Mucosa of rectum (tissue), 2 donors: ENCODE measurements around the gene LYPD5.

ENCODE experiments used
- H3K27ac ChIP-seq, 2 donors: one replicate each; pipeline ENCODE4 v1.7.0; 2013; ENCODE audit warnings: inconsistent platforms in 2 of 2, low read depth in 2 of 2, low read length in 2 of 2
- H3K27me3 ChIP-seq, 2 donors: one replicate each; pipeline ENCODE4 v1.7.0; 2013; ENCODE audit warnings: low read length in 2 of 2; ENCODE audit not compliant: control insufficient read depth in 2 of 2, insufficient read depth in 2 of 2
- H3K36me3 ChIP-seq, 2 donors: one replicate each; pipeline ENCODE4 v1.7.0; 2013; ENCODE audit warnings: low read length in 2 of 2; ENCODE audit not compliant: control insufficient read depth in 2 of 2, insufficient read depth in 2 of 2
- H3K4me1 ChIP-seq, 2 donors: one replicate each; pipeline ENCODE4 v1.7.0; 2013; ENCODE audit warnings: low read length in 2 of 2, mild to moderate bottlenecking in 1 of 2; ENCODE audit not compliant: control insufficient read depth in 2 of 2, insufficient read depth in 2 of 2
- H3K4me3 ChIP-seq, 2 donors: one replicate each; pipeline ENCODE4 v1.7.0; 2013; ENCODE audit warnings: low read length in 2 of 2
- H3K9ac ChIP-seq, 2 donors: one replicate each; pipeline ENCODE4 v1.7.0; 2013; ENCODE audit warnings: low read length in 2 of 2, low read depth in 1 of 2, mild to moderate bottlenecking in 1 of 2
- H3K9me3 ChIP-seq, 2 donors: one replicate each; pipeline ENCODE4 v1.7.0; 2013; ENCODE audit warnings: low read length in 2 of 2; ENCODE audit not compliant: control insufficient read depth in 2 of 2
- donor health status: healthy.
- donor health status: Normal muscosa, but diverticular disease.

LYPD5 gene

DNA sequence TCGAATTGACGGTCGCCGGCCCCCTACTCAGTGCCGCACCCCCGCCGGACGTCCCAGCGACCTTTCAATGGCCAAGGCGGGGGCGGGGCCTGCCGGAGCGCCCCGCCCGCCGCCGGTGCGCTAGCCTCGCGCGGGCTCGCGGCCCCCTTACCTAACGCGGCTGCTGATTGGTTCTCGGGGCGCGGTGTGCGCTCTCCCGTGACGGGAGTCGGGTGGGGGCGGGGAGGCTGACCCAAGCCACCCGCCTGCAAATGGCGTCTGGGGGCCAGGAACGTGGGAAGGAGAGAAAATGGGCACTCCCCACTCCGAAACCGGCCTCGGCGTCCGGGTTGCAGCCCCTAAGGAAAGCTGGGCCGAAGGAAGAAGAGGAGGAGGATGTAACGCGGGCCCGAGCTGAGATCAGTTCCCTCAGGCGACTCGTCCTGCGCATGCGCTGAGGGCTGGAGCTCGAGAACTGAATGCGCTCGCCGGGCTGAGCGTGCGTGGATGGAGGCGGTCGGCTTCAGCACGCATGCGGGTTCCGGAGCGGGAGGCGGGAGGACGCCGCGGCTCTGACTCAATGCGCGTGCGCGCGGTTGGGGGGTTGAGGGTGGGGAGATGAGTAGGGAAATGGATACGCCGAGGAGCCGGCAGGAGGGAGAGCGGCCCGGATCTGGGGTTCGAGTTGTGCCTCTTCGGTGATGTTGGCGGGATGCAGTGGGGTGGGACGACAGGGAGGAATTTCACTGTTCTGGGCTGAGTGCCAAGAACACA is 47.6 kb downstream of the LYPD5 start, which contains the start of gene SMG9:
SMG9 (minus strand) TSS at position 460 of the 753 bp plus-strand sequence. CDS start 4,221 bp downstream, outside the sequence.
- peak within 1 kb of the TSS; percentile 100 for H3K27ac ChIP-seq
- H3K9me3 ChIP-seq = no peaks in the 10 kb centered on the region
- H3K27me3 ChIP-seq = no peaks in the 10 kb centered on the region
- peak within 1 kb of the TSS; percentile 89 to 96 for H3K9ac ChIP-seq
- peaks cover 33 to 35% of the 10 kb centered on the region in 2 donors for H3K4me1 ChIP-seq
- H3K4me3 ChIP-seq = peak within 1 kb of the TSS; percentile 89 to 91
- peaks cover 13 to 14% of the 10 kb centered on the region in 2 donors for H3K36me3 ChIP-seq

DNA sequence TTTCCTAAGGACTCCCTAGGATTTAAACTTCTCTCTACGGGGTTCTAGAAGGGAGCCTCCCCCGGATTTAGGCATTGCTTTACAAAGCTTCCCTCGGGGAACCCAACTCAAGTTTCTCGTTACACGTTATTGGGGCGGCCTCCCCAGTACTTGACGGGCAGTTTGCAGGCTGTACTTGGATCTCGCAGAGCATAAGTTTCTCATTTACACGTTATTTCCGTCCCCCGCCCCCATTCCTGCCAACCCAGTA is 48.1 kb downstream of the LYPD5 start:
- peak overlapping the region; percentile 100 for H3K27ac ChIP-seq
- H3K27me3 ChIP-seq = no peaks in the 10 kb centered on the region
- H3K36me3 ChIP-seq = peaks cover 18 to 19% of the 10 kb centered on the region in 2 donors
- peak overlapping the region; percentile 89 to 91 for H3K4me3 ChIP-seq
- H3K9me3 ChIP-seq = no peaks in the 10 kb centered on the region
- peak overlapping the region; percentile 89 to 96 for H3K9ac ChIP-seq
- peaks cover 33 to 35% of the 10 kb centered on the region in 2 donors for H3K4me1 ChIP-seq

GRCh38 chr19:43752287-43752875 is 49.9 kb downstream of the LYPD5 start:
- H3K4me3 ChIP-seq = no peak overlapping the region
- no peak overlapping the region for H3K9ac ChIP-seq
- H3K9me3 ChIP-seq = no peaks in the 10 kb centered on the region
- H3K27ac ChIP-seq = no peak overlapping the region
- no peaks in the 10 kb centered on the region for H3K27me3 ChIP-seq
- peaks cover 26 to 35% of the 10 kb centered on the region in 2 donors for H3K36me3 ChIP-seq
- peaks cover 33 to 35% of the 10 kb centered on the region in 2 donors for H3K4me1 ChIP-seq

GRCh38 chr19:43751466-43752220 is 50.6 kb downstream of the LYPD5 start:
- Histone ChIP-seq H3K9me3 (no peaks in the 10 kb centered on the region), H3K27me3 (no peaks in the 10 kb centered on the region), H3K4me1 (peaks cover 33 to 34% of the 10 kb centered on the region in 2 donors), H3K36me3 (peaks cover 34 to 42% of the 10 kb centered on the region in 2 donors), H3K27ac (no peak overlapping the region), H3K4me3 (no peak overlapping the region), H3K9ac (no peak overlapping the region)

DNA sequence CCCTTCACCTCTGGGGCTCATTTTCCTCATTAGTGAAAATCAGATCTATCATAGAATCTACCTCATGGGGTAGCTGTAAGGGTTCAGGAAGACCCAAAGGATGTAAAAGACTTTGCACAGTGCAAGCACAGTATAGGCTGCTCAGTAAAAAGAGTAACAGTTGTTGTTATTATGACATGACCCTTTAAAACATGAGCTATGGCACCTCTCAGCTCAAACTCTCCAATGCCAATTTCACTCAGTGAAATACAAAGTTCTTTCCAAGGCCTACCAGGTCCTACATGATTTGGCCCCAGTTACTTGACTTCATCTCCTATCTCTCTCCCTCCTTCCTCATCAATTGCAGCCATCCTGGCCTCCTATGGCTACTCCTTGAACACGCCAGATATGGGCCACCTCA is 52.3 kb downstream of the LYPD5 start:
- Histone ChIP-seq H3K27me3 (no peaks in the 10 kb centered on the region), H3K9ac (no peak overlapping the region), H3K36me3 (peaks cover 44 to 52% of the 10 kb centered on the region in 2 donors), H3K27ac (no peak overlapping the region), H3K4me1 (peaks cover 20 to 22% of the 10 kb centered on the region in 2 donors), H3K9me3 (no peaks in the 10 kb centered on the region), H3K4me3 (no peak overlapping the region)

DNA sequence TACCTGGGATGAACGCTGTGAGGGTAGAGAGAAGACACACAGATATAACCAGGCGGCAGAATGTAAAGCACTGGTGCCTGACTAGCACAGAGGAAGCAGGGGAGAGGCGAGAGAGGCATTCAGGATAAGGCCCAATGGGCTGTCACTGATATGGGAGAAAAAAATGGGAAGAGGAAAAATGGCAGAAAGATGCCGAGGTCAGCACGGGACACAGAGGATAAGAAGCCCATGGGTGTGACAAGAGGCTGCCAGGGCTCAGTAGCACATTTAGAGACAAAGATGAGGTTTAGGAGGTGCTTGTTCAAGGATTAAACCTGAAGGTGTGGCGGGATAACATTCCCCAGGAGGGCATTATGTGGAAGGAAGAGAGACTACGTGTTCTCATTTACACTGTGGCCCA is 53.1 kb downstream of the LYPD5 start:
- Histone ChIP-seq H3K4me3 (no peak overlapping the region), H3K27me3 (no peaks in the 10 kb centered on the region), H3K4me1 (peaks cover 21 to 26% of the 10 kb centered on the region in 2 donors), H3K9me3 (no peaks in the 10 kb centered on the region), H3K36me3 (peaks cover 51 to 56% of the 10 kb centered on the region in 2 donors), H3K9ac (no peak overlapping the region), H3K27ac (no peak overlapping the region)

GRCh38 chr19:43748685-43749084 is 53.6 kb downstream of the LYPD5 start:
- H3K27me3 ChIP-seq = no peaks in the 10 kb centered on the region
- no peak overlapping the region for H3K27ac ChIP-seq
- no peaks in the 10 kb centered on the region for H3K9me3 ChIP-seq
- H3K4me3 ChIP-seq = no peak overlapping the region
- peaks cover 54 to 56% of the 10 kb centered on the region in 2 donors for H3K36me3 ChIP-seq
- peaks cover 17 to 22% of the 10 kb centered on the region in 2 donors for H3K4me1 ChIP-seq
- H3K9ac ChIP-seq = no peak overlapping the region

DNA sequence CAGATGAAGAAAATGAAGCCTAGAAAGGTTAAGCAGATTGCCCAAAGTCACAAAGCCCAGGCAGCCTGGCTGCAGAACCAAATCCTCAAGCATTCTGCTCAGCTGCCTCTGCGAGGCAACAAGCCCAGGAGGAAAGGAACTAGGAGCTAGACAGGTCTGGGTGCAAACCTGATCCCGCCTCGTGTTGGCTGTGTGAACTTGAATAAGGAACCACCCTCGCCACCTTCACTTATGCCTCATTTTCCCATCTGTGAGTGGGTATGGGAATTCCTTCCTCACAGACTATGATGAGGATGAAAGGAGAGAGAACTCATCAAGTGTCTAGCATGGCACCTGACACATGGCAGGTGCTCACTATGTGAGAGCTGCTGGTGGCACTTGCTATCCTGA is 54.0 kb downstream of the LYPD5 start:
- Histone ChIP-seq H3K27me3 (no peaks in the 10 kb centered on the region), H3K27ac (no peak overlapping the region), H3K36me3 (peaks cover 55 to 56% of the 10 kb centered on the region in 2 donors), H3K4me3 (no peak overlapping the region), H3K9ac (no peak overlapping the region), H3K4me1 (peaks cover 13 to 17% of the 10 kb centered on the region in 2 donors), H3K9me3 (no peaks in the 10 kb centered on the region)

DNA sequence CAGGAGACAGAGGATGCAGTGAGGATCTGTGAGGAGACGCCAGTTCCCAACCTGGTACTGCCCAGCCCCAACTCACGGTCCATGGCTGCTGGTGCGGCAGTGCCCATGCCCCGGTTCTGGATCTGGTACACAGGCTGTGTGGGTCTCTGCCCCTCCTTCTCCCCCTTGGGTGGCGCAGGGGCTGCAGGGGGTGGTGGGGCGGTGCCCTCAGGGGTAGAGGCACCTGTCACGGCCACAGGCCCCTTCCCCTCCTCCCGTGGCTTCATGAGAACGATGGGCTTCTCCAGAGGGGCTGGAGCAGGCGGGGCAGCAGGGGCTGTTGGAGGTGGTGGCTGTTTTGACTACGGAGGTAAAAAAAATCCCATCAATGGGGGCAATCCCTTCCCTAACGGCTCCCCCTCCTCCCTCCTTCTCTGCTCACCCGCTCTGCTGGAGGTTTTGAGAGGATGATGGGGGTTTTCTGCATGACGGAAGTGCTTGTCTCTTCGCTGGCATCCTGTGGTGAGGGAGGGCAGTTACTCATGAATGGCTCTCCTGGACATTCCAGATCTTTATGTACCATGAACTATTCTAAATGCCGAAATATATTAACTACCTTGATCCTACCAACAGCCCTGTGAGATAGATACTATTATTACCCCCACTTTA is 54.6 kb downstream of the LYPD5 start:
- peaks cover 10 to 14% of the 10 kb centered on the region in 2 donors for H3K4me1 ChIP-seq
- H3K27ac ChIP-seq = no peak overlapping the region
- no peak overlapping the region for H3K9ac ChIP-seq
- peaks cover 56 to 59% of the 10 kb centered on the region in 2 donors for H3K36me3 ChIP-seq
- H3K9me3 ChIP-seq = no peaks in the 10 kb centered on the region
- H3K27me3 ChIP-seq = no peaks in the 10 kb centered on the region
- no peak overlapping the region for H3K4me3 ChIP-seq
